D341Med (cell line): Measurements from ENCODE around the gene PPP1R9B.

Experiments
- DNase-seq: peaks from one replicate; pipeline ENCODE4 v3.0.0; 2012; ENCODE audit warnings: low spot score

Gene PPP1R9B

GRCh38 chr17:50139950-50140885, 10.3 kb downstream of the PPP1R9B start:
- peak; percentile 96 for DNase-seq

DNA sequence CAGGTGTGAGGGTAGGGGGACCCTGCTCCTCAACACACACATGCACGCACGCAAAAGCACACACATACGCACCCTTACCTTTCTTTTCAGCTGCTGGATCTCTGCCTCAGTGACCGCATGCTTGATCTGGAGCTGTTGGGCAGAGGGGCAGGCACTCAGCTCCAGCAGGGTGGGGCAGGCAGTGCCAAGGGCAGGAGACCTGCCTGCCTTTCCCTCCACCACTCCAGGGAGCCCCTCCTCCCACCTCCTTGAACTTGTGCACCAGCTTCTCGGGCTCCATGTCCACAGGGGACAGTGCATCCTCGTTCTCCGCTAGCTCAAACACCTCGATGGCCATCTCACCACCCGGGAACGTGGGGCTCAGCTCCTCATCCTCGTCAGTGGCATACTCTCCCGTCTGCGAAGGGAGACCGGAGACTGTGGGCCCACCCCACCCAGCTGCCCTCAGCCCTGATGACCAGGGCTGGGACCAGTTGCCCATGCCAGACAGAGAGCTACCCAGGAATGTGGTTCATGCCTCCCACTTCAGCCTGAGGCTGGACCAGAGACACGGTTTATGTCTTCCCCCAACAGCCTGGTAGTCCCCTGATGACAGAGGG, 11.2 kb downstream of the PPP1R9B start:
- DNase-seq = no peak

- no peak for DNase-seq
Measured at GRCh38 chr17:50137042-50137441, 13.4 kb downstream of the PPP1R9B start.

DNA sequence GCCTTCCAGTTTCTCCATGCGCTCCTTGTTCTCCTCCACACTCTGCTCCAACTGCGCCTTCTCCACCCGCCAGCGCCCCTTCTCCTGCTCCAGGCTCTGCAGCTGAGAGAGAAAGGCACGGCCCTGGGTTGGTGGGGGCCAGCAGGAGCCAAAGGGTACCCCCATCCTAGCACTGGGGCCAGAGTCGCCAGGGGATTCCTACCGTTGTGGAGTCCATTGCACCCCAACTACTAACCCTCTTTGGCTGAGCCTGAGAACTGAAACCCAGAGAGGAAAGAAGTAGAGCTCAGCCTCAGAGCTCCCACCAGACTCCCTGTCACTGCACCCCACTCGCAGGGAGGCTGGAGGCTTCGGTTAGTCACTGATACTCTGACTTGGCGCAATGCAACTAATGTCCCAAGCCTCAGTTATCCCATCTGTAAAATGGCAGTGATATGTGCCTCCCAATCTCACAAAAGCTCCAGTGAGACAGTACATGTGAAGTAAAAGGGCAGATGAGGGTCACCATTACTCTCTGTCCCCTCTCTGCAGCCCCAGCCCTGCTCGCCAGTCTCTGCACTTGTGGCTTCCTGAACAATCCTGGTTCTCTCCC, 14.3 kb downstream of the PPP1R9B start:
- DNase-seq = no peak

- DNase-seq = no peak
Measured at GRCh38 chr17:50135316-50136095, 15.0 kb downstream of the PPP1R9B start.

DNA sequence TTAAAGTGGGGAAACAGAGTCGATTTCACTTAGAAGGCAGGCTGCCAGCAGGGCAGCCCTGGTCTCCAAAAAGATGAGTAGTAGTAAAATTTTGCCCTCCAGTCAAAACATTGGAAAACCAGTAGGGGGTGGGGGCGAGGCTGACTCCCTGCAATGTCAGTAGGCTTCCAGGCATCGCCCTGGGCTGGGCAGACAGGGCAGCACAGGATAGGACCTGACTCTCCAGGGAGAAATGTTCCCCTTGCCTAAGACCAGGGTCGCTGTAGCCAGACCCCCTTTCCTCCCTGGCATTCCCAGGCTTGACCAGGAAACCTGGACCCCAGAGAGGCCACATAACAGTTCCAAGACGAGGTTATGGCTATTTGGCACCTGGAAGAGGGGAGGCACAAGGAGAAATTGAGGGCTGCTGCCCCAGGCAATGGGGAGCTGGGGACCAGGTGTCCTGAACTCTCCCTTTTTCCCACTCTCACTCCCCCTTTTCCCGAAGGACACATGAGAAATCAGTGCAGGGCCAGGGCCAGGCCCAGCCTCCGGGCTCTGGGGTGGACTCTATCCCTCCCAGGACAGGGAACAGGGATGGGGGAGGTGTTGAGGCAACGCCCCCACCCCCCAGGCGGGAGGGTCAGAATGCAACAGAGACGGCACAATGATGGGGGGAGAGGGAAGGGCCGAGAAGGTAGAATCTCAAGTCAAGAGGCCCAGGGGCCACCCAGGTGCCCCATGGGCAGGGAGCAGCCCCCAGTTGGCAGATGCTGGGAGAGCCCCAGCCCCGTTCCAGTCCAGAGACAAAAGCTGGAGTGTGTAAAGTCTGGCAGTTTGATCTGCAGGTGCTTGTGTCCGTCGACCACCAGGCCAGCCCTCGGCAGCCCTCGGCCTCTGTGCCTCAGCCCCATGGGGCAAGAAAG, 16.0 kb downstream of the PPP1R9B start:
- peak; percentile 56 for DNase-seq

DNA sequence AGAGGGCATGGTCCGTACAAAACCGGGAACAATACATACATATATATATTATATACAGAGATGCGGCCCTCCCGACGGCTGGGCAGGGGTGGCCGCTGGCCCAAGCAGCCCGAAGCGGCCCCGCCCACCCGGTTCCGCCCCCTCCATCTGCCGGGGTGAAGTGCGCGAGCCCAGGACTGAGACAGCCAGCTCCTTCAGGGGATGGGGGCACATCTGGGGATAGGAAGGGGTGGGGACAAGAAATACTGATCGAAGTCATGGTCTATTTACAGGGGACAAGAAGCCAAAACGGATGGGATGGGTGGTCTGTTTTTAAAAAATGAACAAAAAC, 16.7 kb downstream of the PPP1R9B start:
- peak; percentile 55 for DNase-seq

- DNase-seq = no peak
Measured at GRCh38 chr17:50133028-50133768, 17.3 kb downstream of the PPP1R9B start.

- no peak for DNase-seq
Measured at GRCh38 chr17:50132104-50132794, 18.2 kb downstream of the PPP1R9B start.

DNA sequence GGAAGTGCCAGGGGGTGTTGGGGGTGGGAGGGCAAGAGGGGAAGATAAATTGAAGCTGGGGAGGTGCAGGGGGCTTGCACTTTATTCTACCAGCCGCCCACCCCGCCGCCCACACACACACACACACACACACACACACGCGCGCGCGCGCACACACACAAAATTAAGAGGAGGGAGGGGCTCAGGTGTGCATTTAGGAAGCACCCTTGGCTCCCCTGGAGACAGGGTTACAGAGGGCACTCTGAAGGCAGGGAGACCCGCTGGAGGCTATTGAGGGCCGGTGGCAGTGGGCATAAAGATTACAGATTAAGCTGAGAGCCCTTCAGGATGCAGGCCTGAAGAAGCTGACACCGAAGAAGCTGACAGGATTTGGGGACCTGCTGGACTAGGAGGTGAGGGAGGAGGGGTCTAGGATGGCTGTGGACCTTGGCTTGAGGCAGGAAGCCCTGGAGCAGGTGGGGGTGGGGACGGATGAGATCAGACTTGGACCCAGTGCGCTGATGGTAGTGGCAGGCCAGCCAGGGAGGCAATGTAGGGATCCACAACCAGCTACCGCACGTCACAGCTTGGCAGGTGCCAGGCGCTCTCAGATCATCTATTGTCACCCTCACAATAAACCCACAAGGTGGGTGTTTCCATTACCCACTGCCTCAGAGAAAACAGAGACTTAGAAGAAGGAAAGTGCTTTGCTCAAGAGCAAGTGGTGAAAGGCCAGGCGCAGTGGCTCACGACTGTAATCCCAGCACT, 19.7 kb downstream of the PPP1R9B start:
- DNase-seq = no peak

- peak; percentile 81 for DNase-seq
Measured at GRCh38 chr17:50129728-50130558, 20.5 kb downstream of the PPP1R9B start, which contains the start of gene SAMD14. SAMD14 (minus strand) TSS chr17:50130160; CDS start chr17:50124959, 5,201 bp downstream.

- peak; percentile 86 for DNase-seq
Measured at GRCh38 chr17:50129353-50129727, 21.1 kb downstream of the PPP1R9B start.

DNA sequence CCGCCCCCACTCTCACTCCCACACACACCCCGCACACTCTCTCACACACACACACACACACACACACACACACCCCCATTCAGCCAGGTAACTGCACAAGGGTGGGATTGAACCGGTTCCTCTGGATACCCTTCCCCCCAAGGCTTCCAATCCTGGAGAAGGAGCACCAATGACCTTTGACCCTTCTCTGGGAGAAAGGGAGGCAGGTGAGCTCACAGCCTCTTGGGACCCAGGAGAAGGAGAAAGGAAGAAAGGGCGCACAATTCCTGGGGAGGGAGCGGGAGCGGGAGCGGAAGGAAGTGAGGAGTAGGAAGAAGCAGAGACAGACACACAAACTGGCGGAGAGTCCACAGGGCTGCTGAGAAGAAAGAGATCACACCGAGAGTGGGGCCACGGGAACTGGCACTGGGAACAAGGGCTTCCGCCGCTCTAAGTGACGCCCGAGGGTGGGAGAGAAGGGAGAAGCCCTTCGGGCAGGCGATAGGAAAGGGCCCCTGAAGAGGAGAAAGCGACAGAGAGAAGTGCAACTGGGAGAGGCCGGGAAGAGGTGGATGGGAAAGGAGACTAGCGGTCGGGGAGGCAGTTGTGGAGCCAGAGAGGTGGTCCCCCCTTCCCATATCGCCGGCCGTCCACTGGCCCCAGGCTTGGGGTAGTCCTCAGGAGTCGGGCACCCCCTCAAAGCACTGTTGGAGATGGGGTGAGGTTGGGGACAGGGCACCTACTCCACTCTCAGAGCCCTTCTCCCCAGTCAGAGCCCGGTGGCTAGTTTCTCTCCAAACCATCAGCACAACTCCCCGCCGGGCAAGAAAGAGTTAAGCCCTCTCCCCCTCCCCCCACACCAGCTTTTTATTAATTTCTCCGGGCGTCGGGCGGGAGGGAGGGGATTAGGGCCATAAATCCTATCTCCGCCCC, 21.8 kb downstream of the PPP1R9B start:
- DNase-seq = no peak

DNA sequence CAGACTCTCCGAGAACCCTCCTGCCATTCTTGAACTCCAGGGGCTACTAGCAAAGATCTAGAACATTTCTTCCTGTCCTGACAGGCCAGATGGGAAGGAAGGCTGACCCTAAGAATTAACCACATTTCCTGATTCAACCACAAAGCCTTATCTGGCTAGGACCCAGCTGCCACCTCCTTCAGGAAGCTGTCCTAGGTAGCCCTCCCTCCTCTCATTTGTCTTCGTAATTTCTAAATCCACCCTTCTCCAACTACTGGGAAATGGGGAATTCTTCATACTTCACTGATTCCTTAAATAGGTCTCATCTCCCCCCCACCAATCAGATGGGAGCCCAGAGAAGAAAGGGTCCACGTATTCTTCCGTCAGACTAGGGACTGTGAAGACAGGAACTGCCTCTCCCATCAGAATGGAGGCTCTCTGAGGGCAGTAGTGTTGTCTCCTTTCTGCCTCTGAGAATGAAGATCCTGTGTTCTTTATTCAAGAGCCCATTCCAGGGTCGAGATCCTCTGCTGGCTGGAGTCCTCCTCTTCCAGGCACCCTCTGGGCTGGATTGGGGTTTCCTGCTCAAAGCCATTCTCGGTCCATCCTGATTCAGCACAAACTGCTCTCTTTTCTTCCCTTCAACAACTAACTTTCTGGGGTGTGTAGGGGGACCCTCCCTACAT, 22.6 kb downstream of the PPP1R9B start:
- no peak for DNase-seq

GRCh38 chr17:50125420-50125997, 25.0 kb downstream of the PPP1R9B start:
- DNase-seq = no peak

DNA sequence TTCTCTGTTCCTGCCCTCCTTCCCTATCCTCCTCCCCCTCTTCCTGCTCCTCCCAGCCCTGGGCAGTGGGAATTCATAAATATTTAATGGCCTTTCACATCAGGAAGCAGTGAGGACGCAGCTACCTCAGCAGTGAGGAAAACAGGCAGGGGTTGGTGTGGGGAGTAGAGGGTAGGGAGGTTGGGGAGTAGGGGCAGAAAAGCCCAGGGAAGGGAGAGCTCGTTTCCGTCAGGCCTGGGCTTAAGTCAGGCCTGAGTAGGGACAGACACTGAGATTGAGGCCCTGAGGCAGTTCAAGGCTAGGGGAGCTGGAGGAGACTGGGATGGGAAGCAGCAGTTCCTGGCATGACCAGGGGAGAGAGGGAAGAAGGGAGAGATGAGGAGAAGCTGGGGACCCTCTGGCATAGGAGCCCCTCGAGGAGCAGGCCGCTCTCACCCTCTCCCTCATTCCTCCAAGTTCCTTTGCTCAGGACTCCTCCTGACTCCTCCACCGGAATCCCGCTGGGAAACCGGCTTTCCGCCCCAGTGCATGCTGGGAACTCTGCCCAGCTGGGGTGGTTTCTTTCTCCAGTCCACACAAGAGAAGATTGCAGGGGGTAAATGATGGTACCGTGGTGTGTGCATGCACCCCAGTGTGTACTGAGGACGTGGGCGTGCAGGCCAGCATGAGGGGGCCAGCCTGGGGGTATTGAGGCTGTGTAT, 26.7 kb downstream of the PPP1R9B start:
- no peak for DNase-seq
